Endothelial cell of umbilical vein (primary cell): ENCODE measurements around the gene TIMP1. TPM values are rescaled to one million over a fixed set of nuclear protein-coding genes. Genes with fewer than 3 reads are reported as not detected.

ENCODE experiments used
- BruUV-seq: library from RNA; stranded (reverse); fragments of 400-500 nt; replicated peaks from 2 replicates; lab custom pipeline; 2021; lab: Mats Ljungman, UMichigan
- CTCF ChIA-PET: fragments of 300-600, 350-600 bp; sonication (Branson Sonifier 250); formaldehyde crosslinking; loops from one replicate; lab custom pipeline; 2021; ENCODE audit warnings: antibody characterized with exemption, inconsistent platforms; lab: Charles Lee
- POLR2A ChIA-PET: fragments of 300-600, 350-600 bp; sonication (Branson Sonifier 250); formaldehyde crosslinking; loops from one replicate; lab custom pipeline; 2021; ENCODE audit warnings: antibody characterized with exemption, inconsistent platforms; lab: Charles Lee
- DNase-seq: peaks from one replicate; pipeline ENCODE4 v3.0.0-alpha.2; 2011; ENCODE audit warnings: low read depth, low spot score
- FAIRE-seq: peaks from 2 replicates; lab custom pipeline; 2011; peaks lifted over from hg19 to GRCh38; lab: Jason Lieb, UNC
- H2AFZ ChIP-seq: 2 replicates; pipeline ENCODE4 v1.6.0; 2012; ENCODE audit warnings: low read depth, low read length, control low read depth, inconsistent platforms
- H3K27ac ChIP-seq: 2 replicates; pipeline ENCODE4 v1.5.1; 2011; ENCODE audit warnings: low read depth, mild to moderate bottlenecking, control low read depth, low read length, moderate library complexity; ENCODE audit not compliant: insufficient read depth
- H3K27me3 ChIP-seq, 2 experiments: 2 replicates each; pipeline versions ENCODE4 v1.6.0 to v1.6.1; 2011; ENCODE audit warnings: low read length in 2 of 2, mixed read lengths in 1 of 2; ENCODE audit not compliant: control insufficient read depth in 2 of 2, insufficient read depth in 2 of 2
- H3K36me3 ChIP-seq, 2 experiments: 2 replicates in 1 of 2; 3 replicates in 1 of 2; pipeline ENCODE4 v1.5.1; 2011; ENCODE audit warnings: low read length in 2 of 2, mild to moderate bottlenecking in 1 of 2, moderate library complexity in 1 of 2; ENCODE audit not compliant: control insufficient read depth in 2 of 2, insufficient read depth in 2 of 2; ENCODE audit errors: extremely low read depth in 1 of 2
- H3K4me1 ChIP-seq: 3 replicates; pipeline ENCODE4 v1.5.1; 2011; ENCODE audit warnings: mild to moderate bottlenecking, low read length; ENCODE audit not compliant: control insufficient read depth, insufficient read depth; ENCODE audit errors: extremely low read depth
- H3K4me2 ChIP-seq: 2 replicates; pipeline ENCODE4 v1.6.1; 2011; ENCODE audit warnings: low read length, control low read depth, mixed read lengths; ENCODE audit not compliant: insufficient read depth
- H3K4me3 ChIP-seq, 3 experiments: fragments of 200-600 bp in 1 of 3; sonication (generic), shearing (Covaris generic) in 1 of 3; replicated peaks in 1 of 3; 2 replicates each; pipeline ENCODE4 v1.5.1; 2011 to 2016; ENCODE audit warnings: control low read depth in 3 of 3, low read length in 3 of 3, mild to moderate bottlenecking in 2 of 3, inconsistent platforms in 1 of 3, low read depth in 1 of 3, moderate library complexity in 1 of 3; ENCODE audit not compliant: insufficient read depth in 1 of 3
- H3K79me2 ChIP-seq: 2 replicates; pipeline ENCODE4 v1.6.0; 2012; ENCODE audit warnings: low read length, inconsistent platforms; ENCODE audit not compliant: control insufficient read depth, insufficient read depth
- H3K9ac ChIP-seq: replicated peaks from 2 replicates; pipeline ENCODE3; 2011; ENCODE audit warnings: low read length, control low read depth; ENCODE audit not compliant: insufficient read depth; ENCODE audit errors: extremely low read depth
- H3K9me1 ChIP-seq: replicated peaks from 3 replicates; pipeline ENCODE4 v1.6.0; 2011; ENCODE audit warnings: mild to moderate bottlenecking, low read length; ENCODE audit not compliant: control insufficient read depth, insufficient read depth; ENCODE audit errors: extremely low read depth
- H3K9me3 ChIP-seq: replicated peaks from 2 replicates; pipeline ENCODE4 v1.5.1; 2012; ENCODE audit warnings: low read length, inconsistent platforms; ENCODE audit not compliant: control insufficient read depth, insufficient read depth
- H4K20me1 ChIP-seq: replicated peaks from 2 replicates; pipeline ENCODE3; 2011; ENCODE audit warnings: mild to moderate bottlenecking, low read length; ENCODE audit not compliant: control insufficient read depth, insufficient read depth; ENCODE audit errors: extremely low read depth
- EZH2 ChIP-seq: IDR thresholded peaks from 2 replicates; pipeline ENCODE4 v1.6.1; 2012; ENCODE audit warnings: borderline replicate concordance, low read depth, mild to moderate bottlenecking, moderate library complexity, low read length, inconsistent platforms; ENCODE audit not compliant: severe bottlenecking
- FOS ChIP-seq: IDR thresholded peaks from 2 replicates; pipeline ENCODE4 v1.6.1; 2011; ENCODE audit warnings: mild to moderate bottlenecking, low read length, moderate library complexity, borderline replicate concordance; ENCODE audit not compliant: insufficient read depth
- GATA2 ChIP-seq: IDR thresholded peaks from 2 replicates; pipeline ENCODE4 v1.7.0; 2011; ENCODE audit warnings: low read depth, mild to moderate bottlenecking, moderate library complexity, mixed read lengths, low read length; ENCODE audit not compliant: insufficient read length, insufficient read depth
- JUN ChIP-seq: IDR thresholded peaks from 2 replicates; pipeline ENCODE4 v1.6.1; 2011; ENCODE audit warnings: borderline replicate concordance, low read depth; ENCODE audit not compliant: insufficient read length, insufficient read depth
- MYC ChIP-seq: IDR thresholded peaks from one replicate; pipeline ENCODE4 v1.6.1; 2011; ENCODE audit warnings: mild to moderate bottlenecking, low read depth, low read length
- POLR2A ChIP-seq: IDR thresholded peaks from 2 replicates; pipeline ENCODE4 v1.6.1; 2012; ENCODE audit warnings: low read depth, mild to moderate bottlenecking, control low read depth, low read length
- POLR2AphosphoS5 ChIP-seq: IDR thresholded peaks from 2 replicates; pipeline ENCODE4 v1.6.1; 2012; ENCODE audit warnings: low read depth, mild to moderate bottlenecking, control low read depth, low read length, moderate library complexity; ENCODE audit not compliant: insufficient read depth
- dilution Hi-C: fragments of 300-500 bp; cut with MboI; formaldehyde crosslinking; loops from one replicate; pipeline ENCODE4 v1.15.0; 2019; ENCODE audit warnings: low sequenced_read_pairs; ENCODE audit not compliant: extremely low pct_ligation_motif_present
- intact Hi-C: fragments of 100-400 bp; cut with micrococcal nuclease; formaldehyde crosslinking; loops from one replicate; pipeline ENCODE4 v1.10.0; 2022
- polyA plus RNA-seq, 4 experiments: library from polyadenylated mRNA; depleted of rRNA in 3 of 4; stranded (reverse) in 3 of 4; unstranded in 1 of 4; fragments of >200 nt; gene quantifications; 2 replicates each; pipeline versions ENCODE4 v1.2.1 to v1.2.3, GENCODE V29; 2011 to 2012; ENCODE audit warnings: missing spikeins in 1 of 4
- total RNA-seq: library from RNA; stranded (reverse); gene quantifications from 2 replicates; pipeline ENCODE4 v1.2.3, GENCODE V29; 2021
- TF ChIP-seq, protein P1 (sequence below), 2 donors: IDR thresholded peaks; 1 replicate in 1 of 2; 2 replicates in 1 of 2; pipeline ENCODE4 v1.5.1; 2011; ENCODE audit warnings: low read length in 2 of 2, mild to moderate bottlenecking in 2 of 2, moderate library complexity in 2 of 2, control low read depth in 1 of 2, inconsistent platforms in 1 of 2, low read depth in 1 of 2; ENCODE audit not compliant: insufficient read depth in 1 of 2; ENCODE audit errors: extremely low read depth in 1 of 2
- TF ChIP-seq, protein P2 (sequence below): IDR thresholded peaks from 2 replicates; pipeline ENCODE4 v1.6.1; 2011; ENCODE audit not compliant: insufficient read depth, insufficient read length

Gene TIMP1
- total and polyA plus RNA-seq, 2 donors (not counting 3 experiments of a cell fraction or from before 2014, with no cell fraction given) = 124 to 277 TPM

DNA sequence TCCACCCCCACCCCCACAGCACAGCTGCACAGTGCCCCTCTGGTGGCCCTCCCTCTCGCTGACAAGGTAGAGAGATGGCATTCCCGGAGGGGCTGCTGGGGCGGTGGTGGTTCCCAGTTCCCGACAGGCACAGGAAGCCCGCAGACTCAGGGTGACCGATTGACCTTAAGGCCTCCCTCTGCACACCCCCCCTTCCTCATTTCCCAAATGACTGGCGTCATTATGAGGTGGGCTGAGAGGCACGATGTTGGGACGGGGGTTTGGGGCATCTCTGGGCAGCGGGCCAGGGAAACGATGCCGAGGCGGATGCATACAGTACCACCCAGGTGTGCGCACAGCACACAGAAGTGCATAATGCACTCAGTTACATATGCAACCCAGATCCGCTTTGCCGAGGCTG lies 3.5 kb upstream of the TIMP1 start:
- no peak overlapping the region for H3K4me3 ChIP-seq
- no peak for FAIRE-seq
- BruUV-seq = no TSS peak
- TF ChIP-seq POLR2A (no peak), GATA2 (no peak), POLR2AphosphoS5 (no peak), MYC (no peak), EZH2 (no peak), JUN (no peak), FOS (no peak)
- TF ChIP-seq, protein P1, sequence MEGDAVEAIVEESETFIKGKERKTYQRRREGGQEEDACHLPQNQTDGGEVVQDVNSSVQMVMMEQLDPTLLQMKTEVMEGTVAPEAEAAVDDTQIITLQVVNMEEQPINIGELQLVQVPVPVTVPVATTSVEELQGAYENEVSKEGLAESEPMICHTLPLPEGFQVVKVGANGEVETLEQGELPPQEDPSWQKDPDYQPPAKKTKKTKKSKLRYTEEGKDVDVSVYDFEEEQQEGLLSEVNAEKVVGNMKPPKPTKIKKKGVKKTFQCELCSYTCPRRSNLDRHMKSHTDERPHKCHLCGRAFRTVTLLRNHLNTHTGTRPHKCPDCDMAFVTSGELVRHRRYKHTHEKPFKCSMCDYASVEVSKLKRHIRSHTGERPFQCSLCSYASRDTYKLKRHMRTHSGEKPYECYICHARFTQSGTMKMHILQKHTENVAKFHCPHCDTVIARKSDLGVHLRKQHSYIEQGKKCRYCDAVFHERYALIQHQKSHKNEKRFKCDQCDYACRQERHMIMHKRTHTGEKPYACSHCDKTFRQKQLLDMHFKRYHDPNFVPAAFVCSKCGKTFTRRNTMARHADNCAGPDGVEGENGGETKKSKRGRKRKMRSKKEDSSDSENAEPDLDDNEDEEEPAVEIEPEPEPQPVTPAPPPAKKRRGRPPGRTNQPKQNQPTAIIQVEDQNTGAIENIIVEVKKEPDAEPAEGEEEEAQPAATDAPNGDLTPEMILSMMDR (IDR thresholded peaks at IDR 0.05; ENCODE audit: extremely low read depth in 1 of 2, insufficient read depth in 1 of 2, low read depth in 1 of 2, low read length in 2 of 2) = no peak
- TF ChIP-seq, protein P2, sequence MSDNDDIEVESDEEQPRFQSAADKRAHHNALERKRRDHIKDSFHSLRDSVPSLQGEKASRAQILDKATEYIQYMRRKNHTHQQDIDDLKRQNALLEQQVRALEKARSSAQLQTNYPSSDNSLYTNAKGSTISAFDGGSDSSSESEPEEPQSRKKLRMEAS = no peak
- no peaks in the 10 kb centered on the region for H3K27me3 ChIP-seq
- POLR2A ChIA-PET = interaction anchor here (0.6 kb wide), 1 partner anchor 144 kb away, joined by 6 read pairs; no protein-coding TSS in a partner anchor
- H3K27ac ChIP-seq = no peak overlapping the region
- CTCF ChIA-PET = interaction anchor here (2.0 kb wide), 1 partner anchor 10 kb away, joined by 4 read pairs; no protein-coding TSS in a partner anchor
- H3K9me3 ChIP-seq = no peaks in the 10 kb centered on the region
- H3K79me2 ChIP-seq = peaks cover 3% of the 10 kb centered on the region
- no peaks in the 10 kb centered on the region for H4K20me1 ChIP-seq
- intact Hi-C loops (no loop called here), dilution Hi-C loops (no loop called here)
- no peaks in the 10 kb centered on the region for H3K36me3 ChIP-seq
- no peak overlapping the region for H3K4me2 ChIP-seq
- DNase-seq = no peak
- no peak overlapping the region for H2AFZ ChIP-seq
- peaks cover 15% of the 10 kb centered on the region for H3K4me1 ChIP-seq
- H3K9ac ChIP-seq = no peak overlapping the region
- H3K9me1 ChIP-seq = no peaks in the 10 kb centered on the region
